ENCODE measurements around the gene OR10H1. TPM values are rescaled to one million over a fixed set of nuclear protein-coding genes. Genes with fewer than 3 reads are reported as not detected.
A peak's percentile ranks its signal among the peaks of the same experiment; 100 is the strongest.
"Not testable (repeated sequence)": the region's sequence is repeated elsewhere in the genome, so short reads cannot be mapped to it uniquely, and the experiment has no call there.

The OR10H1 gene
- polyA plus RNA-seq, 3 donors = not detected

DNA sequence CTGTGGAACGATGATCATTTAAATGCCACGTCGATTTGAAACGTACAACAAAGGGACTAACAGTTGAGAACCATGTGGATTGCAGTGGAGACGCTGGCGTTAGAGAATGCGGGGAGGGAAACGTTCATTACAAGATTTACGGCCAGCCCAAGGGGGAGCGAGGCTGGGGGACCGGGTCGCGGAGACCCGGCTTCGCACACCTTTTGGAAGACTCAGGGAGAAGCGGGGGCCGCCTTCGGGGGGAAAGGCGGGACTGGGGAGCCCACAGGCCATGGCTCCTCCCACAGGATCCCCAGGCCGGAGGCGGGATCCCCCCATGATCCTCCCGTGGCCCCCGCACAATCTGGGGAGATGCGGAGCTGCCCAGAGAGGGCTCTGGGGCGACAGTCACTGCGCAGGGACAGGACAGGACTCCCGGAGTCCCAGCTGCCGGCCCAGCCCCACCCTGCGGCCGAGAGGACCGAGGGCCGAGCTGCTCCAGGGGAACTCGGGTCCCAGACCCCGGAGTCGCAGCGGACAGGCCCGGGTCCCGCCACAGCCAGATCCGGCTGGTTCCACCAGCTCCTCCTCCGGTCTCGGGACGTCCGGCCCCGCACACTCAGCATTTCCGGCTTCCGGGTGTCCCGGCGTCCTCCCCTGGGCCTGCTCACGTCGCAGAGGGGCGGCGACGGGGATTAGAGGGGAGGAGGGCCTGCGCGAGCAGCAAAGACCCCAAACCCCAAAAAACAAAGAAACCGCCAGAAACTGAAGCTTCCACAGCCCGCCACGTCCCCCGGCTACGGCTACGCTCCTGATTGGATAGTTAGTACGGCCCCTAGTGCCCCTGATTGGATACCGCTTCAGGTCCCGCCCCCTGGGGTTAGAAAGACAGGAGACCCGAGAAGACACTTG lies 21.1 kb upstream of the OR10H1 start:
- Histone ChIP-seq H3K4me1 (ENCODE audit: control insufficient read depth in 1 of 2, insufficient read depth in 2 of 2, low read length in 2 of 2) (peaks cover 7 to 20% of the 10 kb centered on the region in 2 donors), H3K27ac (ENCODE audit: low read depth in 1 of 2, low read length in 2 of 2) (peak overlapping the region; percentile 94 to 98), H3K36me3 (replicated peaks in 1 of 2; ENCODE audit: control insufficient read depth in 1 of 2, insufficient read depth in 2 of 2, low read length in 2 of 2) (no peaks in the 10 kb centered on the region), H3K4me2 (replicated peaks; ENCODE audit: extremely low read depth, low read length, poor library complexity, severe bottlenecking) (peak overlapping the region; percentile 98), H3K27me3 (ENCODE audit: control insufficient read depth in 2 of 2, insufficient read depth in 2 of 2, low read length in 2 of 2) (no peaks in the 10 kb centered on the region), H3K4me3 (replicated peaks in 1 of 3; ENCODE audit: low read depth in 2 of 3, low read length in 3 of 3) (peak overlapping the region; percentile 63 to 88 (median 72)), H3K9ac (ENCODE audit: insufficient read depth, low read length, poor library complexity, severe bottlenecking) (peak overlapping the region; percentile 99), H3K79me2 (ENCODE audit: insufficient read depth, low read length) (no peaks in the 10 kb centered on the region), H4K20me1 (ENCODE audit: insufficient read depth, low read length) (no peaks in the 10 kb centered on the region), H2AFZ (ENCODE audit: insufficient read depth, low read depth, low read length, poor library complexity, severe bottlenecking) (peak overlapping the region; percentile 99), H3K9me3 (replicated peaks in 1 of 2; ENCODE audit: control insufficient read depth in 1 of 2, insufficient read depth in 1 of 2, low read length in 2 of 2) (no peaks in the 10 kb centered on the region)
- peak; percentile 89 to 92 (median 89) for DNase-seq
- Mint-ChIP-seq H3K4me3 (peak overlapping the region; percentile 85 to 91), H3K36me3 (no peaks in the 10 kb centered on the region), H3K27ac (peak overlapping the region; percentile 93 to 99 (median 98)), H3K4me1 (peaks cover 19% of the 10 kb centered on the region), H3K9me3 (no peaks in the 10 kb centered on the region), H3K27me3 (ENCODE audit: low read depth in 3 of 3) (peaks cover 1 to 3% (median 2%) of the 10 kb centered on the region in 3 donors)
- WGBS (ENCODE audit: insufficient coverage) = 0% methylated on average over 41 of the region's 65 CpGs
- TF ChIP-seq CTCF (IDR thresholded peaks at IDR 0.05) = no peak
- intact Hi-C loops (cut with micrococcal nuclease) = no loop called here

GRCh38 chr19:15835565-15836329 lies 20.3 kb upstream of the OR10H1 start:
- H3K79me2 ChIP-seq (ENCODE audit: insufficient read depth, low read length); H4K20me1 ChIP-seq (ENCODE audit: insufficient read depth, low read length); H3K9me3 ChIP-seq (replicated peaks in 1 of 2; ENCODE audit: control insufficient read depth in 1 of 2, insufficient read depth in 1 of 2, low read length in 2 of 2); H3K27me3 ChIP-seq (ENCODE audit: control insufficient read depth in 2 of 2, insufficient read depth in 2 of 2, low read length in 2 of 2); intact Hi-C loops (cut with micrococcal nuclease); H3K9me3 Mint-ChIP-seq; H3K27me3 Mint-ChIP-seq (ENCODE audit: low read depth in 3 of 3); H3K36me3 ChIP-seq (replicated peaks in 1 of 2; ENCODE audit: control insufficient read depth in 1 of 2, insufficient read depth in 2 of 2, low read length in 2 of 2); H3K36me3 Mint-ChIP-seq: not testable (repeated sequence)
- Histone ChIP-seq H3K4me2 (replicated peaks; ENCODE audit: extremely low read depth, low read length, poor library complexity, severe bottlenecking) (peak overlapping the region; percentile 98), H3K27ac (ENCODE audit: low read depth in 1 of 2, low read length in 2 of 2) (peak overlapping the region; percentile 94 to 98), H2AFZ (ENCODE audit: insufficient read depth, low read depth, low read length, poor library complexity, severe bottlenecking) (peak overlapping the region; percentile 99), H3K4me1 (ENCODE audit: control insufficient read depth in 1 of 2, insufficient read depth in 2 of 2, low read length in 2 of 2) (peaks cover 7 to 20% of the 10 kb centered on the region in 2 donors), H3K4me3 (replicated peaks in 1 of 3; ENCODE audit: low read depth in 2 of 3, low read length in 3 of 3) (peak overlapping the region; percentile 63 to 88 (median 72)), H3K9ac (ENCODE audit: insufficient read depth, low read length, poor library complexity, severe bottlenecking) (peak overlapping the region; percentile 99)
- H3K27ac Mint-ChIP-seq = peak overlapping the region; percentile 93 to 99 (median 98)
- WGBS (ENCODE audit: insufficient coverage) = 31% methylated on average over 8 of the region's 11 CpGs
- peaks cover 19% of the 10 kb centered on the region for H3K4me1 Mint-ChIP-seq
- peak overlapping the region; percentile 85 to 91 for H3K4me3 Mint-ChIP-seq
- peak; percentile 6 to 27 (median 26) for DNase-seq

DNA sequence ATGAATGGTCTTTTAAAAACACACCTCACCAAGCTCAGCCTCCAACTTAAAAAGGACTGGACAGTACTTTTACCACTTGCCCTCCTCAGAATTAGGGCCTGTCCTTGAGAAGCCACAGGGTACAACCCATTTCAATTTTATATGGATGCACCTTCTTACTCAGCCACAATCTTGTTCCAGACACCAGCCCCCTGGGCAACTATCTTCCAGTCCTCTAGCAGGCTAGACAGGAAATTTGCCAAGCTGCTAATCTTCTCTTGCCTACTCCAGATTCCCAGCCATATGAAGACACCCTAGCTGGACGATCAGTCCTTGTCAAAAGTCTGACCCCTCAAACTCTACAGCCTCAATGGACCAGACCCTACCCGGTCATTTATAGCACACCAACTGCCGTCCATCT lies 18.8 kb upstream of the OR10H1 start:
- H3K4me3 Mint-ChIP-seq; H3K79me2 ChIP-seq (ENCODE audit: insufficient read depth, low read length); H2AFZ ChIP-seq (ENCODE audit: insufficient read depth, low read depth, low read length, poor library complexity, severe bottlenecking); H3K9me3 Mint-ChIP-seq; H3K9ac ChIP-seq (ENCODE audit: insufficient read depth, low read length, poor library complexity, severe bottlenecking); H4K20me1 ChIP-seq (ENCODE audit: insufficient read depth, low read length); DNase-seq; H3K27me3 Mint-ChIP-seq (ENCODE audit: low read depth in 3 of 3); H3K4me2 ChIP-seq (replicated peaks; ENCODE audit: extremely low read depth, low read length, poor library complexity, severe bottlenecking); intact Hi-C loops (cut with micrococcal nuclease); H3K27me3 ChIP-seq (ENCODE audit: control insufficient read depth in 2 of 2, insufficient read depth in 2 of 2, low read length in 2 of 2); H3K4me3 ChIP-seq (replicated peaks in 1 of 3; ENCODE audit: low read depth in 2 of 3, low read length in 3 of 3); H3K27ac ChIP-seq (ENCODE audit: low read depth in 1 of 2, low read length in 2 of 2); H3K9me3 ChIP-seq (replicated peaks in 1 of 2; ENCODE audit: control insufficient read depth in 1 of 2, insufficient read depth in 1 of 2, low read length in 2 of 2); H3K27ac Mint-ChIP-seq; H3K36me3 Mint-ChIP-seq; H3K36me3 ChIP-seq (replicated peaks in 1 of 2; ENCODE audit: control insufficient read depth in 1 of 2, insufficient read depth in 2 of 2, low read length in 2 of 2): not testable (repeated sequence)
- 93% methylated on average over 3 of the region's 3 CpGs for WGBS (ENCODE audit: insufficient coverage)
- peaks cover 19% of the 10 kb centered on the region for H3K4me1 Mint-ChIP-seq
- H3K4me1 ChIP-seq (ENCODE audit: control insufficient read depth in 1 of 2, insufficient read depth in 2 of 2, low read length in 2 of 2) = peaks cover 7 to 20% of the 10 kb centered on the region in 2 donors
